Parathyroid adenoma (tissue), 2 donors: ENCODE data around the gene OR2L8.
"Not testable (repeated sequence)": the region's sequence is repeated elsewhere in the genome, so short reads cannot be mapped to it uniquely, and the experiment has no call there.

Source experiments
- H2AFZ ChIP-seq: fragments of 300-600 bp; sonication (generic); one replicate; pipeline ENCODE4 v1.7.0; 2017; ENCODE audit warnings: antibody characterized with exemption, mild to moderate bottlenecking
- H3K27ac ChIP-seq: fragments of 300-600 bp; sonication (generic); one replicate; pipeline ENCODE4 v1.7.0; 2017
- H3K27me3 ChIP-seq: fragments of 300-600 bp; sonication (generic); one replicate; pipeline ENCODE4 v1.7.0; 2017; ENCODE audit warnings: low read length; ENCODE audit not compliant: control insufficient read depth, insufficient read depth
- H3K36me3 ChIP-seq: fragments of 300-600 bp; sonication (generic); one replicate; pipeline ENCODE4 v1.7.0; 2017; ENCODE audit warnings: low read length; ENCODE audit not compliant: control insufficient read depth, insufficient read depth
- H3K4me1 ChIP-seq: fragments of 300-600 bp; sonication (generic); one replicate; pipeline ENCODE4 v1.7.0; 2017; ENCODE audit warnings: control low read depth
- H3K4me2 ChIP-seq: fragments of 300-600 bp; sonication (generic); one replicate; pipeline ENCODE4 v1.7.0; 2017; ENCODE audit warnings: low read length
- H3K4me3 ChIP-seq: fragments of 300-600 bp; sonication (generic); one replicate; pipeline ENCODE4 v1.7.0; 2017; ENCODE audit warnings: low read depth, low read length
- H3K79me2 ChIP-seq: fragments of 300-600 bp; sonication (generic); one replicate; pipeline ENCODE4 v1.7.0; 2017; ENCODE audit warnings: control low read depth
- H3K9ac ChIP-seq: fragments of 300-600 bp; sonication (generic); one replicate; pipeline ENCODE4 v1.7.0; 2017; ENCODE audit warnings: mild to moderate bottlenecking
- H3K9me3 ChIP-seq: fragments of 300-600 bp; sonication (generic); one replicate; pipeline ENCODE4 v1.7.0; 2017; ENCODE audit warnings: low read length; ENCODE audit not compliant: control insufficient read depth
- TF ChIP-seq, protein P1 (sequence below): fragments of 300-600 bp; sonication (generic); IDR thresholded peaks from one replicate; pipeline ENCODE4 v1.7.0; 2017; ENCODE audit warnings: antibody characterized with exemption, mild to moderate bottlenecking
- donor health status: primary hyperparathyroidism.

OR2L8 gene

DNA sequence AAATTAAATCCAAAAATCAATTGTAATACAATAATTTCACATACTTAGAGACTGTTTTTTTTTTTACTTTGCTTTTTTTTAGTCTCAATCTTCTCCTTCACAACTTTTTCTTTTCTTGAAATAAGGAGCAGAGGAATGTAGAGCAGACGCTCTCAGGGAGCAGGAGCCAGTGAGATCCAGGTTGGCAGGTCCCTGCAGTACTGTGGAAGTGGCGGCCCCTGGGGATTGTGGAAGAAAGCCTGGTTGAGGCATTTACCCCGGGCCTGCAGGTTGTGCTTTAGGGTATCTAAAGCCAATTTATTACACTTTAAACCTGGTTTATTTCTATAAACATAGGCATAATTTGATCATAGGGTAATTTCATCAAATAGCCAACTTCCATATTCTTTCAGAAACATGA is 24.7 kb upstream of the OR2L8 start:
- H3K9me3 ChIP-seq = no peaks in the 10 kb centered on the region
- no peaks in the 10 kb centered on the region for H3K36me3 ChIP-seq
- no peak overlapping the region for H3K4me3 ChIP-seq
- no peaks in the 10 kb centered on the region for H3K27me3 ChIP-seq
- TF ChIP-seq, protein P1, sequence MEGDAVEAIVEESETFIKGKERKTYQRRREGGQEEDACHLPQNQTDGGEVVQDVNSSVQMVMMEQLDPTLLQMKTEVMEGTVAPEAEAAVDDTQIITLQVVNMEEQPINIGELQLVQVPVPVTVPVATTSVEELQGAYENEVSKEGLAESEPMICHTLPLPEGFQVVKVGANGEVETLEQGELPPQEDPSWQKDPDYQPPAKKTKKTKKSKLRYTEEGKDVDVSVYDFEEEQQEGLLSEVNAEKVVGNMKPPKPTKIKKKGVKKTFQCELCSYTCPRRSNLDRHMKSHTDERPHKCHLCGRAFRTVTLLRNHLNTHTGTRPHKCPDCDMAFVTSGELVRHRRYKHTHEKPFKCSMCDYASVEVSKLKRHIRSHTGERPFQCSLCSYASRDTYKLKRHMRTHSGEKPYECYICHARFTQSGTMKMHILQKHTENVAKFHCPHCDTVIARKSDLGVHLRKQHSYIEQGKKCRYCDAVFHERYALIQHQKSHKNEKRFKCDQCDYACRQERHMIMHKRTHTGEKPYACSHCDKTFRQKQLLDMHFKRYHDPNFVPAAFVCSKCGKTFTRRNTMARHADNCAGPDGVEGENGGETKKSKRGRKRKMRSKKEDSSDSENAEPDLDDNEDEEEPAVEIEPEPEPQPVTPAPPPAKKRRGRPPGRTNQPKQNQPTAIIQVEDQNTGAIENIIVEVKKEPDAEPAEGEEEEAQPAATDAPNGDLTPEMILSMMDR = no peak
- no peaks in the 10 kb centered on the region for H3K4me1 ChIP-seq
- H3K9ac ChIP-seq = no peak overlapping the region
- H2AFZ ChIP-seq = no peak overlapping the region
- H3K27ac ChIP-seq = no peak overlapping the region
- no peaks in the 10 kb centered on the region for H3K79me2 ChIP-seq
- no peak overlapping the region for H3K4me2 ChIP-seq

DNA sequence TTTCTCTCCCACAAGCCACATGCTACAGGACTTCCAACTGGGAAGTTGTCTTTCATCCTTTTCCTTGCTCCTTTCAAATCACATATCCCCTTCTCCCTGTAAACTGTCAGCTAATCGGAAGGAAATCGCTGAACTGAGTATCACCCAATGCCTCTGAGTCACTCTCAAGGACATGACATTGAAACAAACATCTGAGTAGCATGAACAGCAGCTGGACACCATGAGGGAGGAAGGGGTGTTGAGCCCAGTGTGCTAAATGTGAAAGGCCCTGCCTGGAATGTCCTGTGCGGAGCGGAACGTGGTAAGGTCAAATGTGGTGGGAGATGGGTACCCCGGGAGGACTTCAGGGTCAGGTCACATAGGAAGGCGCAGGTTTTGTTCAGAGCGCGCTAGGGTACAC is 23.8 kb upstream of the OR2L8 start, which contains the start of gene OR2AJ1:
TSS of gene OR2AJ1 (plus strand) at position 22 of the 400 bp plus-strand sequence. CDS start 8,880 bp downstream, outside the sequence.
- H3K4me1 ChIP-seq = no peaks in the 10 kb centered on the region
- no peaks in the 10 kb centered on the region for H3K36me3 ChIP-seq
- H3K27me3 ChIP-seq = no peaks in the 10 kb centered on the region
- no peak within 1 kb of the TSS for H3K9ac ChIP-seq
- H2AFZ ChIP-seq = no peak within 1 kb of the TSS
- TF ChIP-seq, protein P1 = no peak
- H3K79me2 ChIP-seq = no peaks in the 10 kb centered on the region
- no peaks in the 10 kb centered on the region for H3K9me3 ChIP-seq
- H3K27ac ChIP-seq = no peak within 1 kb of the TSS
- no peak within 1 kb of the TSS for H3K4me3 ChIP-seq
- no peak within 1 kb of the TSS for H3K4me2 ChIP-seq

DNA sequence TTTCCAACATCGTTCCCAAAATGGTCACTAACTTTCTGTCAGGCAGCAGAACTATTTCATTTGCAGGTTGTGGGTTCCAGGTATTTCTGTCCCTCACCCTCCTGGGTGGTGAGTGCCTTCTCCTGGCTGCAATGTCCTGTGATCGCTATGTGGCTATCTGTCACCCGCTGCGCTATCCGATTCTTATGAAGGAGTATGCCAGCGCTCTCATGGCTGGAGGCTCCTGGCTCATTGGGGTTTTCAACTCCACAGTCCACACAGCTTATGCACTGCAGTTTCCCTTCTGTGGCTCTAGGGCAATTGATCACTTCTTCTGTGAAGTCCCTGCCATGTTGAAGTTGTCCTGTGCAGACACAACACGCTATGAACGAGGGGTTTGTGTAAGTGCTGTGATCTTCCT is 14.7 kb upstream of the OR2L8 start:
- TF ChIP-seq, protein P1 = no peak
- no peaks in the 10 kb centered on the region for H3K4me1 ChIP-seq
- no peaks in the 10 kb centered on the region for H3K79me2 ChIP-seq

DNA sequence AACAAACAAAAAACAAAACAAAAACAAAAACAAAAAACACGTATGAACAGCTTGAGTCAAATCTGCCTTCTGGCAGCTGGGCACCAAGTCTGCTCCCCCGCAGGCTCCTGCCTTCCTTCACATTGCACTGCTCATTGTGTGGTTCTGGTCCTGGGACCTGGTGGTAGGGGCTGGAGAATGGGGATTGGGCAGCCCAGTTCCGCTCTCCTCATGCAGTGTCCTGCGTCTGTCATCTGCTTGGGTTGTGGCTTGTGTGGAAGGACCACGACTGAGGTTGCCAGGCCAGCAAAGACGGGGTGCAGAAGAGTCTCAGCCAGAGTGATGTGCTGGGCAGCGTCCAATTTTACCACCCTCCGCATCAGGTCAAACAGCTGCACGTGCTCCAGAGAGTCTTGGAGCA is 12.9 kb upstream of the OR2L8 start:
- no peak overlapping the region for H3K4me3 ChIP-seq
- no peak overlapping the region for H2AFZ ChIP-seq
- H3K9ac ChIP-seq = no peak overlapping the region
- H3K4me1 ChIP-seq = no peaks in the 10 kb centered on the region
- H3K27me3 ChIP-seq = no peaks in the 10 kb centered on the region
- TF ChIP-seq, protein P1 = no peak
- no peak overlapping the region for H3K27ac ChIP-seq
- no peaks in the 10 kb centered on the region for H3K36me3 ChIP-seq
- no peaks in the 10 kb centered on the region for H3K9me3 ChIP-seq
- H3K79me2 ChIP-seq = no peaks in the 10 kb centered on the region
- H3K4me2 ChIP-seq = no peak overlapping the region

More for the DNA sequence above, 14.7 kb upstream of the OR2L8 start:
- Histone ChIP-seq H2AFZ (no peak overlapping the region), H3K36me3 (no peaks in the 10 kb centered on the region), H3K9me3 (no peaks in the 10 kb centered on the region), H3K9ac (no peak overlapping the region), H3K4me2 (no peak overlapping the region), H3K27me3 (no peaks in the 10 kb centered on the region), H3K27ac (no peak overlapping the region), H3K4me3 (no peak overlapping the region)

DNA sequence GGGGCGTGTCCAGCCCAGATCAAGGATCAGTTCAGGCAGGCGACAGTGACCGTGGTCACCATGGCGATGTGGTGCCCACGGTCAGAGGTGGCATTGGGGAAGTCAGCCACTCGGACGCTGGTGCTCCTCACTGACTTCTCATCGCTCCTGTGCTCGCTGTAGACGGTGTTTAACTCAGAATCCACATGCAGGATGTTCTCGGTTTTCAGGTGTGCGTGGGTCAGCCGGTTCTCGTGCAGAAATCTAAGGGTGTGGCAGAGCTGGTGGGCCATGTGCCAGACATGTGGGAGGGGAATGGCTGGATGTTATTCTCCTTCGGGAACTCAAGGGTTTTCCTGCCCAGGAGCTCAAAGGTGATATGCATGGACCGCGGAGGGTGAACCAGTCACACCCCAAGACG is 12.2 kb upstream of the OR2L8 start:
- Histone ChIP-seq H3K27me3 (no peaks in the 10 kb centered on the region), H2AFZ (no peak overlapping the region), H3K9me3 (no peaks in the 10 kb centered on the region), H3K4me3 (no peak overlapping the region), H3K36me3 (no peaks in the 10 kb centered on the region), H3K4me1 (no peaks in the 10 kb centered on the region), H3K27ac (no peak overlapping the region), H3K79me2 (no peaks in the 10 kb centered on the region), H3K9ac (no peak overlapping the region), H3K4me2 (no peak overlapping the region)
- TF ChIP-seq, protein P1 = no peak

DNA sequence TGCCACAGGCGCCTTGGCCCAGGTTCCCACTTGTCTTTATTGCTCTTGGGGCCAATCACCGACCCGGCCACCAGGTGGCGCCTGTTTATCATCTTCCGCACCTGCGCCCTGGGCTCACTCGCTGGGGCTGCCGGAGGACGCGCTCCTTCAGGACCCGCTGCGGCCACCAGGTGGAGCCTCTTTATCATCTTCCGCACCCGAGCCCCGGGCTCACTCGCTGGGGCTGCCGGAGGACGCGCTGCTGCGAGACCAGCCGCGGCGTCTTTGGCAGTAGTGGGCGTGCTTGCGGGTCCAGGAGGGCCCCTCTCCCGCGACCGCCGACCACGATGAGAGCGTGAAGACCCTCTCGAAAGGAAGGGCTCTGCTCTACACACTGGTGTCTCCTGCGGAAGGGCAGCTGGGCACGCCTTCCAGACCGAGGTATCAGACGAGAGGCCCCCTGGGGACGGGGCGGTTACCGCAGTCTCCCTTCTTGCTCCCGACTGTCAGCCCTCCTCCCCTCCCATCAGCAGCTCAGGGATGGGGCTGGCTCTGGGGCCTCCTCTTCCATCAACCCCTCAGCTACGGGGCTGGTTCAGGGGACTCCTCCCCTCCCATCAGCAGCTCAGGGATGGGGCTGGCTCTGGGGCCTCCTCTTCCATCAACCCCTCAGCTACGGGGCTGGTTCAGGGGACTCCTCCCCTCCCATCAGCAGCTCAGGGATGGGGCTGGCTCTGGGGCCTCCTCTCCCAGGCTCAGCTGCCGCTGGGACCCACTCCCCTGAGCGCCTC is 11.5 kb upstream of the OR2L8 start:
- not testable (repeated sequence) for H3K9me3 ChIP-seq, H3K79me2 ChIP-seq, H3K9ac ChIP-seq, H2AFZ ChIP-seq, H3K27me3 ChIP-seq, H3K4me1 ChIP-seq, H3K27ac ChIP-seq, H3K36me3 ChIP-seq
- peak overlapping the region; percentile 66 for H3K4me2 ChIP-seq
- H3K4me3 ChIP-seq = peak overlapping the region; percentile 39
